Measurements from ENCODE around the gene TWNK. TPM values are rescaled to one million over a fixed set of nuclear protein-coding genes. Genes with fewer than 3 reads are reported as not detected.

The TWNK gene
- total RNA-seq, 1 experiment from 2014 or later: 38.7 TPM

GRCh38 chr10:101027106-101027720 is 39.9 kb downstream of the TWNK start:
- TF ChIP-seq, protein P1, sequence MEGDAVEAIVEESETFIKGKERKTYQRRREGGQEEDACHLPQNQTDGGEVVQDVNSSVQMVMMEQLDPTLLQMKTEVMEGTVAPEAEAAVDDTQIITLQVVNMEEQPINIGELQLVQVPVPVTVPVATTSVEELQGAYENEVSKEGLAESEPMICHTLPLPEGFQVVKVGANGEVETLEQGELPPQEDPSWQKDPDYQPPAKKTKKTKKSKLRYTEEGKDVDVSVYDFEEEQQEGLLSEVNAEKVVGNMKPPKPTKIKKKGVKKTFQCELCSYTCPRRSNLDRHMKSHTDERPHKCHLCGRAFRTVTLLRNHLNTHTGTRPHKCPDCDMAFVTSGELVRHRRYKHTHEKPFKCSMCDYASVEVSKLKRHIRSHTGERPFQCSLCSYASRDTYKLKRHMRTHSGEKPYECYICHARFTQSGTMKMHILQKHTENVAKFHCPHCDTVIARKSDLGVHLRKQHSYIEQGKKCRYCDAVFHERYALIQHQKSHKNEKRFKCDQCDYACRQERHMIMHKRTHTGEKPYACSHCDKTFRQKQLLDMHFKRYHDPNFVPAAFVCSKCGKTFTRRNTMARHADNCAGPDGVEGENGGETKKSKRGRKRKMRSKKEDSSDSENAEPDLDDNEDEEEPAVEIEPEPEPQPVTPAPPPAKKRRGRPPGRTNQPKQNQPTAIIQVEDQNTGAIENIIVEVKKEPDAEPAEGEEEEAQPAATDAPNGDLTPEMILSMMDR (conservative IDR thresholded peaks at IDR 0.05): no peak
- no peaks in the 10 kb centered on the region for H3K36me3 Mint-ChIP-seq (ENCODE audit: insufficient read depth in 1 of 3, low read depth in 3 of 3)
- Histone ChIP-seq H3K27me3 (ENCODE audit: insufficient read depth, low read length) (no peaks in the 10 kb centered on the region), H3K18ac (ENCODE audit: insufficient read length, low read depth, low read length) (no peak overlapping the region), H3K4ac (ENCODE audit: low read depth, low read length) (no peak overlapping the region), H3K4me1 (ENCODE audit: insufficient read depth, low read length) (peaks cover 4% of the 10 kb centered on the region; the same call in 1 of the 2 replicates), H3K79me2 (ENCODE audit: insufficient read depth, low read length) (no peaks in the 10 kb centered on the region), H3K9ac (ENCODE audit: extremely low read depth, insufficient read length, low read length) (no peak overlapping the region), H3K27ac (ENCODE audit: insufficient read length, low read depth, low read length) (no peak overlapping the region), H4K91ac (ENCODE audit: insufficient read length, low read depth, low read length) (no peak overlapping the region), H3K56ac (ENCODE audit: insufficient read length, low read depth, low read length) (no peak overlapping the region), H2AK5ac (ENCODE audit: insufficient read length, low read length) (no peak overlapping the region), H4K5ac (ENCODE audit: insufficient read length, low read depth, low read length) (no peak overlapping the region), H2BK20ac (ENCODE audit: low read depth, low read length, poor library complexity, severe bottlenecking) (no peak overlapping the region), H3T11ph (ENCODE audit: low read length) (no peak overlapping the region), H4K8ac (replicated peaks; ENCODE audit: insufficient read length, low read depth, low read length) (no peak overlapping the region), H2BK12ac (ENCODE audit: insufficient read length, low read depth, low read length) (no peak overlapping the region), H4K20me1 (ENCODE audit: control insufficient read depth, insufficient read depth, insufficient read length) (no peaks in the 10 kb centered on the region), H2BK15ac (ENCODE audit: low read depth, low read length) (no peak overlapping the region), H2BK120ac (ENCODE audit: low read depth, low read length, poor library complexity, severe bottlenecking) (no peak overlapping the region), H2BK5ac (ENCODE audit: insufficient read length, low read length) (no peak overlapping the region), H3K4me2 (ENCODE audit: insufficient read depth, insufficient read length, low read length) (no peak overlapping the region), H3K23me2 (ENCODE audit: insufficient read length, low read depth, low read length, poor library complexity, severe bottlenecking) (peaks cover 12% of the 10 kb centered on the region), H3K79me1 (ENCODE audit: insufficient read depth, low read depth, low read length, poor library complexity, severe bottlenecking) (no peaks in the 10 kb centered on the region), H2AFZ (ENCODE audit: low read length) (no peak overlapping the region), H3K23ac (ENCODE audit: insufficient read length, low read depth, low read length) (no peak overlapping the region), H3K14ac (ENCODE audit: insufficient read depth, low read length) (no peak overlapping the region), H3K9me3 (ENCODE audit: control insufficient read depth, low read depth, low read length) (no peaks in the 10 kb centered on the region)
- no peak overlapping the region; a peak in 1 of 7 replicates for H3K27ac Mint-ChIP-seq
- WGBS (ENCODE audit: extremely low coverage, insufficient read length, low lambda C conversion rate): no CpG with 5 or more reads among the region's 10 CpGs
- peaks cover 35% of the 10 kb centered on the region for H3K27me3 Mint-ChIP-seq (ENCODE audit: low read depth)
- DNase-seq: no peak
- H3K4me3 Mint-ChIP-seq: no peak overlapping the region
- peaks cover 27 to 44% of the 10 kb centered on the region in 2 experiments for H3K4me1 Mint-ChIP-seq
- no peaks in the 10 kb centered on the region; a peak in 1 of 5 replicates for H3K9me3 Mint-ChIP-seq
